Testis (tissue), 2 donors: ENCODE results near the gene KMO.

Experiments used
- POLR2A ChIP-seq: fragments of 450-650 bp; IDR thresholded peaks from one replicate; pipeline ENCODE4 v1.6.1; 2017; ENCODE audit warnings: antibody characterized with exemption, mild to moderate bottlenecking, moderate library complexity
- TF ChIP-seq, protein P1 (sequence below), 3 experiments: fragments of 450-650 bp in 2 of 3; fragments of 200-600 bp in 1 of 3; sonication (generic) in 1 of 3; IDR thresholded peaks; one replicate each; pipeline ENCODE4 v1.5.1; 2016 to 2019; ENCODE audit warnings: antibody characterized with exemption in 3 of 3, mild to moderate bottlenecking in 2 of 3, moderate library complexity in 1 of 3

- TF ChIP-seq, protein P1, sequence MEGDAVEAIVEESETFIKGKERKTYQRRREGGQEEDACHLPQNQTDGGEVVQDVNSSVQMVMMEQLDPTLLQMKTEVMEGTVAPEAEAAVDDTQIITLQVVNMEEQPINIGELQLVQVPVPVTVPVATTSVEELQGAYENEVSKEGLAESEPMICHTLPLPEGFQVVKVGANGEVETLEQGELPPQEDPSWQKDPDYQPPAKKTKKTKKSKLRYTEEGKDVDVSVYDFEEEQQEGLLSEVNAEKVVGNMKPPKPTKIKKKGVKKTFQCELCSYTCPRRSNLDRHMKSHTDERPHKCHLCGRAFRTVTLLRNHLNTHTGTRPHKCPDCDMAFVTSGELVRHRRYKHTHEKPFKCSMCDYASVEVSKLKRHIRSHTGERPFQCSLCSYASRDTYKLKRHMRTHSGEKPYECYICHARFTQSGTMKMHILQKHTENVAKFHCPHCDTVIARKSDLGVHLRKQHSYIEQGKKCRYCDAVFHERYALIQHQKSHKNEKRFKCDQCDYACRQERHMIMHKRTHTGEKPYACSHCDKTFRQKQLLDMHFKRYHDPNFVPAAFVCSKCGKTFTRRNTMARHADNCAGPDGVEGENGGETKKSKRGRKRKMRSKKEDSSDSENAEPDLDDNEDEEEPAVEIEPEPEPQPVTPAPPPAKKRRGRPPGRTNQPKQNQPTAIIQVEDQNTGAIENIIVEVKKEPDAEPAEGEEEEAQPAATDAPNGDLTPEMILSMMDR (IDR thresholded peaks at IDR 0.05): no peak
- TF ChIP-seq POLR2A: no peak
Observed at GRCh38 chr1:241579434-241579833, 47.3 kb downstream of the KMO start.
